ENCODE results near the gene SNX18. TPM values are rescaled to one million over a fixed set of nuclear protein-coding genes. Genes with fewer than 3 reads are reported as not detected.

SNX18 gene
- polyA plus RNA-seq, 1 experiment, result 47.0 TPM

GRCh38 chr5:54553659-54554207 lies 36.2 kb downstream of the SNX18 start:
- Histone ChIP-seq H3K27me3 (ENCODE audit: control insufficient read depth, insufficient read depth, low read length) (no peaks in the 10 kb centered on the region), H3K36me3 (ENCODE audit: control insufficient read depth, insufficient read depth, low read length) (peaks cover 9% of the 10 kb centered on the region), H3K4me3 (ENCODE audit: low read depth, low read length) (no peak overlapping the region)
- ChIA-PET CTCF (interaction anchor here (0.6 to 1.2 kb wide), 3 partner anchors 10 to 303 kb away, joined by 3 to 4 read pairs (median 3); no protein-coding TSS in a partner anchor), POLR2A (no interaction called here)
- TF ChIP-seq, protein P1, sequence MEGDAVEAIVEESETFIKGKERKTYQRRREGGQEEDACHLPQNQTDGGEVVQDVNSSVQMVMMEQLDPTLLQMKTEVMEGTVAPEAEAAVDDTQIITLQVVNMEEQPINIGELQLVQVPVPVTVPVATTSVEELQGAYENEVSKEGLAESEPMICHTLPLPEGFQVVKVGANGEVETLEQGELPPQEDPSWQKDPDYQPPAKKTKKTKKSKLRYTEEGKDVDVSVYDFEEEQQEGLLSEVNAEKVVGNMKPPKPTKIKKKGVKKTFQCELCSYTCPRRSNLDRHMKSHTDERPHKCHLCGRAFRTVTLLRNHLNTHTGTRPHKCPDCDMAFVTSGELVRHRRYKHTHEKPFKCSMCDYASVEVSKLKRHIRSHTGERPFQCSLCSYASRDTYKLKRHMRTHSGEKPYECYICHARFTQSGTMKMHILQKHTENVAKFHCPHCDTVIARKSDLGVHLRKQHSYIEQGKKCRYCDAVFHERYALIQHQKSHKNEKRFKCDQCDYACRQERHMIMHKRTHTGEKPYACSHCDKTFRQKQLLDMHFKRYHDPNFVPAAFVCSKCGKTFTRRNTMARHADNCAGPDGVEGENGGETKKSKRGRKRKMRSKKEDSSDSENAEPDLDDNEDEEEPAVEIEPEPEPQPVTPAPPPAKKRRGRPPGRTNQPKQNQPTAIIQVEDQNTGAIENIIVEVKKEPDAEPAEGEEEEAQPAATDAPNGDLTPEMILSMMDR (IDR thresholded peaks at IDR 0.05; ENCODE audit: insufficient read depth, low read depth, low read length), result no peak
- no peak for DNase-seq (ENCODE audit: low read depth)

GRCh38 chr5:54556141-54556540 lies 38.6 kb downstream of the SNX18 start:
- TF ChIP-seq, protein P1 (IDR thresholded peaks at IDR 0.05; ENCODE audit: insufficient read depth, low read depth, low read length), result no peak
- CTCF ChIA-PET, result no interaction called here
- Histone ChIP-seq H3K4me3 (ENCODE audit: low read depth, low read length) (no peak overlapping the region), H3K36me3 (ENCODE audit: control insufficient read depth, insufficient read depth, low read length) (peaks cover 7% of the 10 kb centered on the region), H3K27me3 (ENCODE audit: control insufficient read depth, insufficient read depth, low read length) (no peaks in the 10 kb centered on the region)
- POLR2A ChIA-PET, result no interaction called here
- DNase-seq (ENCODE audit: low read depth), result no peak

- no peak overlapping the region for H3K4me3 ChIP-seq (ENCODE audit: low read depth, low read length)
- H3K36me3 ChIP-seq (ENCODE audit: control insufficient read depth, insufficient read depth, low read length), result no peaks in the 10 kb centered on the region
- no peaks in the 10 kb centered on the region for H3K27me3 ChIP-seq (ENCODE audit: control insufficient read depth, insufficient read depth, low read length)
- no peak for DNase-seq (ENCODE audit: low read depth)
- ChIA-PET CTCF (no interaction called here), POLR2A (no interaction called here)
- TF ChIP-seq, protein P1 (IDR thresholded peaks at IDR 0.05; ENCODE audit: insufficient read depth, low read depth, low read length), result no peak
Observed at GRCh38 chr5:54558362-54558761, 40.8 kb downstream of the SNX18 start.

DNA sequence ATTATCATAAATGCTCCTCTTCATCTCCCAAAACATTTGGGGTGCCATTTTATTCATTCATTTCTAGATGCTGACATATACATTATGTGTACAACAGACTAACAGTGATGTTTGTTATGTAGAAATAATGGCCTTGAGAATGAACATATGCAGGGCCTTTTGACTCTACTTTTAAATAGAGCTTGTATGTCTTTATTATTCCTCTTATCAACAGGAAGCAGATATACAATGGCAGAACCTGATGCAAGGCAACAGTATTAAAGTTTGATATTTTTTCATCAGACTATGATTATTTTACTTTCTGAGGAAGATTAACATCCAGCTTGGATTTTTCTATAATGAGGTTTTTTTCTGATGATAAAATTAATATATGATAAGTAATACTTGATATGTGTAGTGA lies 44.1 kb downstream of the SNX18 start:
- ChIA-PET POLR2A (no interaction called here), CTCF (no interaction called here)
- no peak overlapping the region for H3K4me3 ChIP-seq (ENCODE audit: low read depth, low read length)
- TF ChIP-seq, protein P1 (IDR thresholded peaks at IDR 0.05; ENCODE audit: insufficient read depth, low read depth, low read length), result no peak
- no peak for DNase-seq (ENCODE audit: low read depth)
- no peaks in the 10 kb centered on the region; the same call in 1 of the 2 replicates for H3K27me3 ChIP-seq (ENCODE audit: control insufficient read depth, insufficient read depth, low read length)
- no peaks in the 10 kb centered on the region for H3K36me3 ChIP-seq (ENCODE audit: control insufficient read depth, insufficient read depth, low read length)

GRCh38 chr5:54563083-54563761 lies 45.7 kb downstream of the SNX18 start:
- no peak for DNase-seq (ENCODE audit: low read depth)
- H3K36me3 ChIP-seq (ENCODE audit: control insufficient read depth, insufficient read depth, low read length), result no peaks in the 10 kb centered on the region
- POLR2A ChIA-PET, result no interaction called here
- no peaks in the 10 kb centered on the region; the same call in 1 of the 2 replicates for H3K27me3 ChIP-seq (ENCODE audit: control insufficient read depth, insufficient read depth, low read length)
- CTCF ChIA-PET, result interaction anchor here (1.6 to 1.7 kb wide), 2 partner anchors 10 to 17 kb away, joined by 4 to 6 read pairs; no protein-coding TSS in a partner anchor
- TF ChIP-seq, protein P1 (IDR thresholded peaks at IDR 0.05; ENCODE audit: insufficient read depth, low read depth, low read length), result no peak
- H3K4me3 ChIP-seq (ENCODE audit: low read depth, low read length), result no peak overlapping the region
